ENCODE results near the gene VAV1.

GRCh38 chr19:6866741-6867151 is 94.2 kb downstream of the VAV1 start:
- TF ChIP-seq, protein P1, sequence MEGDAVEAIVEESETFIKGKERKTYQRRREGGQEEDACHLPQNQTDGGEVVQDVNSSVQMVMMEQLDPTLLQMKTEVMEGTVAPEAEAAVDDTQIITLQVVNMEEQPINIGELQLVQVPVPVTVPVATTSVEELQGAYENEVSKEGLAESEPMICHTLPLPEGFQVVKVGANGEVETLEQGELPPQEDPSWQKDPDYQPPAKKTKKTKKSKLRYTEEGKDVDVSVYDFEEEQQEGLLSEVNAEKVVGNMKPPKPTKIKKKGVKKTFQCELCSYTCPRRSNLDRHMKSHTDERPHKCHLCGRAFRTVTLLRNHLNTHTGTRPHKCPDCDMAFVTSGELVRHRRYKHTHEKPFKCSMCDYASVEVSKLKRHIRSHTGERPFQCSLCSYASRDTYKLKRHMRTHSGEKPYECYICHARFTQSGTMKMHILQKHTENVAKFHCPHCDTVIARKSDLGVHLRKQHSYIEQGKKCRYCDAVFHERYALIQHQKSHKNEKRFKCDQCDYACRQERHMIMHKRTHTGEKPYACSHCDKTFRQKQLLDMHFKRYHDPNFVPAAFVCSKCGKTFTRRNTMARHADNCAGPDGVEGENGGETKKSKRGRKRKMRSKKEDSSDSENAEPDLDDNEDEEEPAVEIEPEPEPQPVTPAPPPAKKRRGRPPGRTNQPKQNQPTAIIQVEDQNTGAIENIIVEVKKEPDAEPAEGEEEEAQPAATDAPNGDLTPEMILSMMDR (IDR thresholded peaks at IDR 0.05; ENCODE audit: insufficient read depth, low read length), result no peak
- TF ChIP-seq POLR2AphosphoS5 (IDR thresholded peaks at IDR 0.05; ENCODE audit: low read depth), result no peak
- TF ChIP-seq, protein P2, sequence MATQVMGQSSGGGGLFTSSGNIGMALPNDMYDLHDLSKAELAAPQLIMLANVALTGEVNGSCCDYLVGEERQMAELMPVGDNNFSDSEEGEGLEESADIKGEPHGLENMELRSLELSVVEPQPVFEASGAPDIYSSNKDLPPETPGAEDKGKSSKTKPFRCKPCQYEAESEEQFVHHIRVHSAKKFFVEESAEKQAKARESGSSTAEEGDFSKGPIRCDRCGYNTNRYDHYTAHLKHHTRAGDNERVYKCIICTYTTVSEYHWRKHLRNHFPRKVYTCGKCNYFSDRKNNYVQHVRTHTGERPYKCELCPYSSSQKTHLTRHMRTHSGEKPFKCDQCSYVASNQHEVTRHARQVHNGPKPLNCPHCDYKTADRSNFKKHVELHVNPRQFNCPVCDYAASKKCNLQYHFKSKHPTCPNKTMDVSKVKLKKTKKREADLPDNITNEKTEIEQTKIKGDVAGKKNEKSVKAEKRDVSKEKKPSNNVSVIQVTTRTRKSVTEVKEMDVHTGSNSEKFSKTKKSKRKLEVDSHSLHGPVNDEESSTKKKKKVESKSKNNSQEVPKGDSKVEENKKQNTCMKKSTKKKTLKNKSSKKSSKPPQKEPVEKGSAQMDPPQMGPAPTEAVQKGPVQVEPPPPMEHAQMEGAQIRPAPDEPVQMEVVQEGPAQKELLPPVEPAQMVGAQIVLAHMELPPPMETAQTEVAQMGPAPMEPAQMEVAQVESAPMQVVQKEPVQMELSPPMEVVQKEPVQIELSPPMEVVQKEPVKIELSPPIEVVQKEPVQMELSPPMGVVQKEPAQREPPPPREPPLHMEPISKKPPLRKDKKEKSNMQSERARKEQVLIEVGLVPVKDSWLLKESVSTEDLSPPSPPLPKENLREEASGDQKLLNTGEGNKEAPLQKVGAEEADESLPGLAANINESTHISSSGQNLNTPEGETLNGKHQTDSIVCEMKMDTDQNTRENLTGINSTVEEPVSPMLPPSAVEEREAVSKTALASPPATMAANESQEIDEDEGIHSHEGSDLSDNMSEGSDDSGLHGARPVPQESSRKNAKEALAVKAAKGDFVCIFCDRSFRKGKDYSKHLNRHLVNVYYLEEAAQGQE (IDR thresholded peaks at IDR 0.05; ENCODE audit: insufficient replicate concordance, low read depth), result no peak

Measured in HL-60 (cell line).